ENCODE data around the gene GPATCH8. TPM values are rescaled to one million over a fixed set of nuclear protein-coding genes. Genes with fewer than 3 reads are reported as not detected.

Gene GPATCH8
- total and polyA plus RNA-seq, 2 of the 8 experiments (the other 6 are each of a cell fraction or from before 2014, with no cell fraction given): 20.5 to 58.1 TPM

DNA sequence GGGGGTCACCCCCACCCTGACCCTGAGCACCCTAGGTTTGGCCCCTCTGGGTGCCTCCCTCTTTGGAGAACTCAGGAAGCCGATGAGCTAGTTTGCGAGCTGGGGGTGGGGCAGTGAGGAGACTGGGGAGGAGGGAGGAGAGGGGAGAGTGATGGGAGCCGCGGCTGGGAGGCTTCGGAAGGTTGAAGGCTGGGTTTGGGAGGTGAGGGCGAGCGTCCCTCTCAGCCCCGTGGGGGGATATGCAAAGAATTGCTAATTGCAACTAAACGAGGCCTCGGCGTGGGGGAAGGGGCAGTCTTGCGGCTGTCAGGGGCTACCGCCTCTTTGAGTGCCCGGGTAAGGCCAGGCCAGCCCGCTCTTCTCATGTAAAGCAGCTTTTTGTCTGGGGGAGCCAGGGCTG, 36.5 kb upstream of the GPATCH8 start (continued):
- no peak for TF ChIP-seq CBX8 (IDR thresholded peaks at IDR 0.05; ENCODE audit: borderline replicate concordance, low read depth, low read length)
- no peak for TF ChIP-seq ZNF274 (IDR thresholded peaks at IDR 0.05; ENCODE audit: borderline replicate concordance, extremely low read depth, low read length)
- TF ChIP-seq EZH2 (IDR thresholded peaks at IDR 0.05; ENCODE audit: low read depth, low read length, severe bottlenecking): no peak
- no peak; the same call in 1 of the 2 replicates for TF ChIP-seq EGR1 (IDR thresholded peaks at IDR 0.05; ENCODE audit: borderline replicate concordance, low read depth, low read length)
- no peak for TF ChIP-seq POU5F1 (IDR thresholded peaks at IDR 0.05; ENCODE audit: low read depth, low read length)
- no peak for TF ChIP-seq KDM1A (IDR thresholded peaks at IDR 0.05; ENCODE audit: borderline replicate concordance, low read length)
- peak; percentile 53; the same call in 1 of the 2 replicates for TF ChIP-seq CHD2 (IDR thresholded peaks at IDR 0.05; ENCODE audit: low read length)
- 0 out of 2 replicates have a peak, but pooled peaks have one; percentile 48 for TF ChIP-seq SP4 (IDR thresholded peaks at IDR 0.05; ENCODE audit: low read length)
- no peak for TF ChIP-seq CREB1 (IDR thresholded peaks at IDR 0.05)
- TF ChIP-seq, protein P1, sequence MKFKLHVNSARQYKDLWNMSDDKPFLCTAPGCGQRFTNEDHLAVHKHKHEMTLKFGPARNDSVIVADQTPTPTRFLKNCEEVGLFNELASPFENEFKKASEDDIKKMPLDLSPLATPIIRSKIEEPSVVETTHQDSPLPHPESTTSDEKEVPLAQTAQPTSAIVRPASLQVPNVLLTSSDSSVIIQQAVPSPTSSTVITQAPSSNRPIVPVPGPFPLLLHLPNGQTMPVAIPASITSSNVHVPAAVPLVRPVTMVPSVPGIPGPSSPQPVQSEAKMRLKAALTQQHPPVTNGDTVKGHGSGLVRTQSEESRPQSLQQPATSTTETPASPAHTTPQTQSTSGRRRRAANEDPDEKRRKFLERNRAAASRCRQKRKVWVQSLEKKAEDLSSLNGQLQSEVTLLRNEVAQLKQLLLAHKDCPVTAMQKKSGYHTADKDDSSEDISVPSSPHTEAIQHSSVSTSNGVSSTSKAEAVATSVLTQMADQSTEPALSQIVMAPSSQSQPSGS (IDR thresholded peaks at IDR 0.05; ENCODE audit: low read length): peak; percentile 43; the same call in 1 of the 2 replicates
- TF ChIP-seq BACH1 (IDR thresholded peaks at IDR 0.05; ENCODE audit: low read length): peak; percentile 51; the same call in 1 of the 2 replicates
- TF ChIP-seq RAD21 (IDR thresholded peaks at IDR 0.05 in 1 of 2, conservative IDR thresholded peaks at IDR 0.05 in 1 of 2; ENCODE audit: low read depth in 2 of 2, low read length in 2 of 2): peak in 1 of 2 experiments; percentile 42; a peak in 2 of 4 replicates
- TF ChIP-seq NANOG (IDR thresholded peaks at IDR 0.05; ENCODE audit: insufficient read depth, low read depth, low read length, poor library complexity, severe bottlenecking): peak; percentile 85
- TF ChIP-seq SP2 (IDR thresholded peaks at IDR 0.05; ENCODE audit: low read length): no peak
- peak; percentile 78 for TF ChIP-seq ASH2L (IDR thresholded peaks at IDR 0.05; ENCODE audit: low read length)
- TF ChIP-seq SIX5 (IDR thresholded peaks at IDR 0.05; ENCODE audit: low read depth, low read length): no peak
- no peak for TF ChIP-seq NRF1 (IDR thresholded peaks at IDR 0.05; ENCODE audit: low read depth, low read length)
- peak; percentile 8 to 95; a peak in 2 of 3 replicates for TF ChIP-seq EP300 (IDR thresholded peaks at IDR 0.05; ENCODE audit: borderline replicate concordance in 1 of 2, low read depth in 2 of 2, low read length in 2 of 2)
- no peak for TF ChIP-seq GABPA (IDR thresholded peaks at IDR 0.05; ENCODE audit: borderline replicate concordance, insufficient read depth, low read length)
- TF ChIP-seq POLR2AphosphoS5 (IDR thresholded peaks at IDR 0.05; ENCODE audit: low read depth, low read length): peak; percentile 66; the same call in 1 of the 2 replicates
- TF ChIP-seq, protein P2, sequence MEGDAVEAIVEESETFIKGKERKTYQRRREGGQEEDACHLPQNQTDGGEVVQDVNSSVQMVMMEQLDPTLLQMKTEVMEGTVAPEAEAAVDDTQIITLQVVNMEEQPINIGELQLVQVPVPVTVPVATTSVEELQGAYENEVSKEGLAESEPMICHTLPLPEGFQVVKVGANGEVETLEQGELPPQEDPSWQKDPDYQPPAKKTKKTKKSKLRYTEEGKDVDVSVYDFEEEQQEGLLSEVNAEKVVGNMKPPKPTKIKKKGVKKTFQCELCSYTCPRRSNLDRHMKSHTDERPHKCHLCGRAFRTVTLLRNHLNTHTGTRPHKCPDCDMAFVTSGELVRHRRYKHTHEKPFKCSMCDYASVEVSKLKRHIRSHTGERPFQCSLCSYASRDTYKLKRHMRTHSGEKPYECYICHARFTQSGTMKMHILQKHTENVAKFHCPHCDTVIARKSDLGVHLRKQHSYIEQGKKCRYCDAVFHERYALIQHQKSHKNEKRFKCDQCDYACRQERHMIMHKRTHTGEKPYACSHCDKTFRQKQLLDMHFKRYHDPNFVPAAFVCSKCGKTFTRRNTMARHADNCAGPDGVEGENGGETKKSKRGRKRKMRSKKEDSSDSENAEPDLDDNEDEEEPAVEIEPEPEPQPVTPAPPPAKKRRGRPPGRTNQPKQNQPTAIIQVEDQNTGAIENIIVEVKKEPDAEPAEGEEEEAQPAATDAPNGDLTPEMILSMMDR (IDR thresholded peaks at IDR 0.05; ENCODE audit: control extremely low read depth in 1 of 3, insufficient read depth in 1 of 3, low read depth in 1 of 3, low read length in 3 of 3): no peak

Data from H1 (cell line).